Skeletal muscle satellite cell (primary cell): Measurements from ENCODE around the gene MYH13.

Experiments
- H3K27me3 ChIP-seq: 2 replicates; pipeline ENCODE4 v1.7.0; 2013; ENCODE audit warnings: low read length; ENCODE audit not compliant: control insufficient read depth, insufficient read depth
- H3K36me3 ChIP-seq: 2 replicates; pipeline ENCODE4 v1.7.0; 2013; ENCODE audit warnings: mild to moderate bottlenecking, control low read depth, low read length; ENCODE audit not compliant: insufficient read depth
- H3K4me1 ChIP-seq: 2 replicates; pipeline ENCODE4 v1.7.0; 2013; ENCODE audit warnings: low read length; ENCODE audit not compliant: control insufficient read depth, insufficient read depth
- H3K4me2 ChIP-seq: 2 replicates; pipeline ENCODE4 v1.7.0; 2013; ENCODE audit warnings: mild to moderate bottlenecking, low read length
- H3K4me3 ChIP-seq: 2 replicates; pipeline ENCODE4 v1.7.0; 2013; ENCODE audit warnings: low read length
- H3K9ac ChIP-seq: 2 replicates; pipeline ENCODE4 v1.7.0; 2013; ENCODE audit warnings: mild to moderate bottlenecking, low read depth, low read length, moderate library complexity
- H3K9me3 ChIP-seq: replicated peaks from 2 replicates; pipeline ENCODE4 v1.7.0; 2013; ENCODE audit warnings: mild to moderate bottlenecking, control low read depth, low read length

The MYH13 gene

GRCh38 chr17:10317543-10317834 is 55.3 kb downstream of the MYH13 start:
- Histone ChIP-seq H3K4me1 (no peaks in the 10 kb centered on the region), H3K4me2 (no peak overlapping the region), H3K9ac (no peak overlapping the region), H3K27me3 (no peaks in the 10 kb centered on the region), H3K9me3 (no peaks in the 10 kb centered on the region), H3K4me3 (no peak overlapping the region), H3K36me3 (no peaks in the 10 kb centered on the region)

- Histone ChIP-seq H3K9ac (no peak overlapping the region), H3K4me2 (no peak overlapping the region), H3K4me3 (no peak overlapping the region), H3K9me3 (no peaks in the 10 kb centered on the region), H3K4me1 (no peaks in the 10 kb centered on the region), H3K27me3 (no peaks in the 10 kb centered on the region), H3K36me3 (no peaks in the 10 kb centered on the region)
Measured at GRCh38 chr17:10316801-10317542, 55.8 kb downstream of the MYH13 start.

GRCh38 chr17:10314329-10314728 is 58.5 kb downstream of the MYH13 start:
- Histone ChIP-seq H3K4me2 (no peak overlapping the region), H3K36me3 (no peaks in the 10 kb centered on the region), H3K4me1 (no peaks in the 10 kb centered on the region), H3K4me3 (no peak overlapping the region), H3K27me3 (no peaks in the 10 kb centered on the region), H3K9ac (no peak overlapping the region), H3K9me3 (no peaks in the 10 kb centered on the region)

- Histone ChIP-seq H3K4me1 (no peaks in the 10 kb centered on the region), H3K4me3 (no peak overlapping the region), H3K4me2 (no peak overlapping the region), H3K9ac (no peak overlapping the region), H3K36me3 (no peaks in the 10 kb centered on the region), H3K27me3 (no peaks in the 10 kb centered on the region), H3K9me3 (no peaks in the 10 kb centered on the region)
Measured at GRCh38 chr17:10313037-10313672, 59.7 kb downstream of the MYH13 start.

- H3K4me1 ChIP-seq, result no peaks in the 10 kb centered on the region
- H3K4me2 ChIP-seq, result no peak overlapping the region
- H3K4me3 ChIP-seq, result no peak overlapping the region
- no peak overlapping the region for H3K9ac ChIP-seq
- H3K27me3 ChIP-seq, result no peaks in the 10 kb centered on the region
- no peaks in the 10 kb centered on the region for H3K9me3 ChIP-seq
- H3K36me3 ChIP-seq, result no peaks in the 10 kb centered on the region
Measured at GRCh38 chr17:10311131-10311530, 61.7 kb downstream of the MYH13 start.

- no peaks in the 10 kb centered on the region for H3K27me3 ChIP-seq
Measured at GRCh38 chr17:10309003-10309974, 63.5 kb downstream of the MYH13 start.

GRCh38 chr17:10306585-10306984 is 66.2 kb downstream of the MYH13 start:
- Histone ChIP-seq H3K4me3 (no peak overlapping the region), H3K9ac (no peak overlapping the region), H3K4me2 (no peak overlapping the region), H3K4me1 (no peaks in the 10 kb centered on the region), H3K9me3 (no peaks in the 10 kb centered on the region), H3K27me3 (no peaks in the 10 kb centered on the region), H3K36me3 (no peaks in the 10 kb centered on the region)

More at GRCh38 chr17:10309003-10309974, 63.5 kb downstream of the MYH13 start:
- Histone ChIP-seq H3K36me3 (no peaks in the 10 kb centered on the region), H3K4me3 (no peak overlapping the region), H3K9ac (no peak overlapping the region), H3K4me2 (no peak overlapping the region), H3K9me3 (no peaks in the 10 kb centered on the region), H3K4me1 (no peaks in the 10 kb centered on the region)

GRCh38 chr17:10305398-10305797 is 67.4 kb downstream of the MYH13 start:
- Histone ChIP-seq H3K9ac (no peak overlapping the region), H3K4me2 (no peak overlapping the region), H3K27me3 (no peaks in the 10 kb centered on the region), H3K36me3 (no peaks in the 10 kb centered on the region), H3K4me3 (no peak overlapping the region), H3K4me1 (no peaks in the 10 kb centered on the region), H3K9me3 (no peaks in the 10 kb centered on the region)

- no peak overlapping the region for H3K4me3 ChIP-seq
- H3K4me1 ChIP-seq, result no peaks in the 10 kb centered on the region
- H3K4me2 ChIP-seq, result no peak overlapping the region
- H3K9ac ChIP-seq, result no peak overlapping the region
- no peaks in the 10 kb centered on the region for H3K9me3 ChIP-seq
- no peaks in the 10 kb centered on the region for H3K36me3 ChIP-seq
- H3K27me3 ChIP-seq, result no peaks in the 10 kb centered on the region
Measured at GRCh38 chr17:10304758-10305300, 68.0 kb downstream of the MYH13 start.

GRCh38 chr17:10297691-10298090 is 75.1 kb downstream of the MYH13 start:
- H3K36me3 ChIP-seq, result no peaks in the 10 kb centered on the region
- no peaks in the 10 kb centered on the region for H3K9me3 ChIP-seq
- peaks cover under 1% of the 10 kb centered on the region for H3K4me1 ChIP-seq
- no peaks in the 10 kb centered on the region for H3K27me3 ChIP-seq
- no peak overlapping the region for H3K9ac ChIP-seq
- no peak overlapping the region for H3K4me3 ChIP-seq
- H3K4me2 ChIP-seq, result no peak overlapping the region

GRCh38 chr17:10295728-10296343 is 77.0 kb downstream of the MYH13 start:
- H3K4me2 ChIP-seq, result no peak overlapping the region
- no peak overlapping the region for H3K4me3 ChIP-seq
- no peak overlapping the region for H3K9ac ChIP-seq
- no peaks in the 10 kb centered on the region for H3K27me3 ChIP-seq
- no peaks in the 10 kb centered on the region for H3K36me3 ChIP-seq
- H3K9me3 ChIP-seq, result no peaks in the 10 kb centered on the region
- H3K4me1 ChIP-seq, result peaks cover 13% of the 10 kb centered on the region
